ENCODE results near the gene SHMT1. TPM values are rescaled to one million over a fixed set of nuclear protein-coding genes. Genes with fewer than 3 reads are reported as not detected.

The SHMT1 gene
- total RNA-seq, 4 donors from 2014 or later = 37.8 to 56.0 (median 49.2) TPM

DNA sequence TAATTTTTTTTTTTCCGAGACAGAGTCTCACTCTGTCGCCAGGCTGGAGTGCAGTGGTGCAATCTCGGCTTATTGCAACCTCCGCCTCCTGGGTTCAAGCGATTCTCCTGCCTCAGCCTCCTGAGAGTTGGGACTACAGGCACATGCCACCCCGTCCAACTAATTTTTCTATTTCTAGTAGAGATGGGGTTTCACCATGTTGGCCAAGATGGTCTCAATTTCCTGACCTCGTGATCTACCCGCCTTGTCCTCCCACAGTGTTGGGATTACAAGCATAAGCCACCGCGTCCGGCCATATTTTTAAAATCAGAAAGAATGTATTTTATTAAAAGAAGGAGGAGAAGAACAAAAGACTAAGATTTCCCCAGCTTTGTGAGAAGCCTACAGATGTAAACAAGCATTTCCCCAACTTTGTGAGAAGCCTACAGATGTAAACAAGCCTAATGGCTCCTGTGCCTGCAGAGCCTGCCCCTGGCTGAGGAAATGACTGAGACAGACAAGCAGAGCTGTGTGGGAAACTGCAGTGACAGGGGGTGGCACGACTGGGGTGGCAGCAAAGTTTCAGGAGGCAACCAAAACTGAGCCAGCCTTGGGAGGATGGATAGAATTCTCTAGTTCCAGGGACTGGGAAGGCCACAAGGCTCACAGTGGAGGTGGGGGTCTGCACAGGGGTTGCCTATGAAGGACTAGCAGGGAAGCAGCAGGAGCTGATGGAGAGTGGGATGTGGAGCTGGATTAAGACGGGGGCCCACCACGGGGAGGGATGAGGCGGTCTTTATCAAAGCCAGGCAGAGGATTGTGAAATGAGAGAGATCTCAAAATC, 71.4 kb downstream of the SHMT1 start:
- no peaks in the 10 kb centered on the region for H3K9me3 ChIP-seq
- WGBS = 91% methylated on average over 15 of the region's 15 CpGs
- H3K36me3 ChIP-seq = peaks cover 83% of the 10 kb centered on the region
- no peak overlapping the region for H3K4me3 ChIP-seq
- no peak for DNase-seq (ENCODE audit: low spot score in 2 of 2)
- no peak overlapping the region for H3K27ac ChIP-seq
- no peaks in the 10 kb centered on the region for H3K27me3 ChIP-seq
- no peak for TF ChIP-seq POLR2A (IDR thresholded peaks at IDR 0.05)
- TF ChIP-seq POLR2AphosphoS5 (IDR thresholded peaks at IDR 0.05) = no peak
- TF ChIP-seq, protein P1, sequence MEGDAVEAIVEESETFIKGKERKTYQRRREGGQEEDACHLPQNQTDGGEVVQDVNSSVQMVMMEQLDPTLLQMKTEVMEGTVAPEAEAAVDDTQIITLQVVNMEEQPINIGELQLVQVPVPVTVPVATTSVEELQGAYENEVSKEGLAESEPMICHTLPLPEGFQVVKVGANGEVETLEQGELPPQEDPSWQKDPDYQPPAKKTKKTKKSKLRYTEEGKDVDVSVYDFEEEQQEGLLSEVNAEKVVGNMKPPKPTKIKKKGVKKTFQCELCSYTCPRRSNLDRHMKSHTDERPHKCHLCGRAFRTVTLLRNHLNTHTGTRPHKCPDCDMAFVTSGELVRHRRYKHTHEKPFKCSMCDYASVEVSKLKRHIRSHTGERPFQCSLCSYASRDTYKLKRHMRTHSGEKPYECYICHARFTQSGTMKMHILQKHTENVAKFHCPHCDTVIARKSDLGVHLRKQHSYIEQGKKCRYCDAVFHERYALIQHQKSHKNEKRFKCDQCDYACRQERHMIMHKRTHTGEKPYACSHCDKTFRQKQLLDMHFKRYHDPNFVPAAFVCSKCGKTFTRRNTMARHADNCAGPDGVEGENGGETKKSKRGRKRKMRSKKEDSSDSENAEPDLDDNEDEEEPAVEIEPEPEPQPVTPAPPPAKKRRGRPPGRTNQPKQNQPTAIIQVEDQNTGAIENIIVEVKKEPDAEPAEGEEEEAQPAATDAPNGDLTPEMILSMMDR (IDR thresholded peaks at IDR 0.05) = no peak
- no peak for TF ChIP-seq EP300 (IDR thresholded peaks at IDR 0.05)
- H3K4me1 ChIP-seq = no peaks in the 10 kb centered on the region

DNA sequence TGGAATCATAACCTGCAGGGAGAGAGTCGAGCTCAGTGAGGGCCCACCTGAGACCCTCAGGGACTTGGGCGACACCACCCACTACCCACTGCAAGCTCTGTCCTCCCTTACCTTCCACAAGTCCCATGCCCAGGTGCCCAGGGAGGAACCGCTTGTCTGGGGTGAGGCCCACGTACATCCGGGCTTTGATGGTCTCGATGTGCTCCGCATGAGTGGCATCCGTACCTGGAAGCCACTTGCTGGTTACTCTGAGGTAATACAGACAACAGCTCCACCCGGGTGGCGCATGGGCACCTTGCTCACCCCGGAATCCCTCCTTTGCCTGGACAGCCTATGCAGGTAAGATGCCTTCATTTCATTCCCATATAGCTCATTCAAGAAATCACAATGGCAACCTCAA, 78.1 kb downstream of the SHMT1 start:
- Histone ChIP-seq H3K9me3 (no peaks in the 10 kb centered on the region), H3K36me3 (peaks cover 96% of the 10 kb centered on the region), H3K27ac (no peak overlapping the region), H3K4me3 (no peak overlapping the region), H3K27me3 (no peaks in the 10 kb centered on the region), H3K4me1 (no peaks in the 10 kb centered on the region)
- DNase-seq (ENCODE audit: low spot score in 2 of 2) = no peak
- WGBS = 96% methylated on average over 11 of the region's 11 CpGs
- TF ChIP-seq EP300 (IDR thresholded peaks at IDR 0.05) = no peak
- no peak for TF ChIP-seq POLR2A (IDR thresholded peaks at IDR 0.05)
- no peak for TF ChIP-seq POLR2AphosphoS5 (IDR thresholded peaks at IDR 0.05)
- TF ChIP-seq, protein P1 (IDR thresholded peaks at IDR 0.05) = no peak

DNA sequence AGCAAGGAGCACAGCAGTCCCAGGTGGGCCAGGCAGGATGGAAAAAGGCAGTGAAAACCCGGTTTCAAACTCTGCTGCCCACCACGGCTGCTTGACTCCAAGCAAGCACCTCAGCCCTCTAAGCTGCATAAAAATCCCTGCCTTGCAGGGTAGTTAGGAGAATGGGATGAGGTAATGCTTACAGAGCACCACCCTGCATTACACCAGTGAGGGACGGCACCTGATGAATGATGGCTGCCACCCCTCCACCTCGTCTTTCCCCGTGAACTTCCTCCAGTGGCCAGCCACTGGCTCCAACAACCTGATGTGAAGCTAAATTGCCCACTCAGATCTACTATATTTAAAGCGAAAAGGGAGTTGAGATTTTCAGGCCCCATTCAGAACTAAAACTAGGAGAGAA, 81.6 kb downstream of the SHMT1 start:
- DNase-seq (ENCODE audit: low spot score in 2 of 2) = no peak
- H3K4me1 ChIP-seq = no peaks in the 10 kb centered on the region
- H3K9me3 ChIP-seq = no peaks in the 10 kb centered on the region
- no peak overlapping the region for H3K4me3 ChIP-seq
- peaks cover 98% of the 10 kb centered on the region for H3K36me3 ChIP-seq
- TF ChIP-seq POLR2AphosphoS5 (IDR thresholded peaks at IDR 0.05) (no peak), POLR2A (IDR thresholded peaks at IDR 0.05) (no peak), EP300 (IDR thresholded peaks at IDR 0.05) (no peak)
- TF ChIP-seq, protein P1 (IDR thresholded peaks at IDR 0.05) = no peak
- H3K27ac ChIP-seq = no peak overlapping the region
- no peaks in the 10 kb centered on the region for H3K27me3 ChIP-seq
- 93% methylated on average over 5 of the region's 6 CpGs for WGBS

DNA sequence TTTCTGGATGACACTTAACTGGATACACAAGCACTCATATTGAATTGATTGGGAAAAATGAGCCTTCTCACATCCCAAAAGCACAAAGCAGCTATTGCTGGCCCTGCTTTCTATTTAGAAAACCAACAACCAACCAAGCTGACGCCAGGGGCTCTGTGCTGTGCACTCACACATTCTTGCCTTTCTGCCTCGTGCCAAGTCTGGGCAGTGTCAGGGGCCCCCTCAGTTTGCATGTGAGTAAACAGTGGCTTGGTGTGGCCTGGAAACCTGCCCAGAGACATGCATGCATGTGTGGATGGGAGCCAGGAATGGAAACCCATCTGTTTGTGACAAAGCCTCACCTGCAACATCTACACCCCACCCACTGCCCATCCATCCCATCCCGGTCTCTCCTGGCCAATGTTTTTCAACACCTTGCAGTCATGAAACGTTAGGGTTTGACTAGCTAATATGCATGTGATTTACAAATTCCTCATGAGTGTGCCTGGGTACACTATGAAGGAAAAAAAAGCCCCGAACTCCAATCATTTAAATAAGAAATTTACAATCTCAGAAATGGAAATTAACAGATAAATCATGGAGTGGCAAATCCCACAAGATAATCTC, 82.5 kb downstream of the SHMT1 start:
- no peaks in the 10 kb centered on the region for H3K4me1 ChIP-seq
- H3K27ac ChIP-seq = no peak overlapping the region
- TF ChIP-seq POLR2AphosphoS5 (IDR thresholded peaks at IDR 0.05) = no peak
- TF ChIP-seq POLR2A (IDR thresholded peaks at IDR 0.05) = no peak
- TF ChIP-seq EP300 (IDR thresholded peaks at IDR 0.05) = no peak
- TF ChIP-seq, protein P1 (IDR thresholded peaks at IDR 0.05) = no peak
- H3K36me3 ChIP-seq = peaks cover 98% of the 10 kb centered on the region
- no peaks in the 10 kb centered on the region for H3K27me3 ChIP-seq
- DNase-seq (ENCODE audit: low spot score in 2 of 2) = no peak
- H3K9me3 ChIP-seq = no peaks in the 10 kb centered on the region
- 67% methylated on average over 4 of the region's 5 CpGs for WGBS
- no peak overlapping the region for H3K4me3 ChIP-seq

DNA sequence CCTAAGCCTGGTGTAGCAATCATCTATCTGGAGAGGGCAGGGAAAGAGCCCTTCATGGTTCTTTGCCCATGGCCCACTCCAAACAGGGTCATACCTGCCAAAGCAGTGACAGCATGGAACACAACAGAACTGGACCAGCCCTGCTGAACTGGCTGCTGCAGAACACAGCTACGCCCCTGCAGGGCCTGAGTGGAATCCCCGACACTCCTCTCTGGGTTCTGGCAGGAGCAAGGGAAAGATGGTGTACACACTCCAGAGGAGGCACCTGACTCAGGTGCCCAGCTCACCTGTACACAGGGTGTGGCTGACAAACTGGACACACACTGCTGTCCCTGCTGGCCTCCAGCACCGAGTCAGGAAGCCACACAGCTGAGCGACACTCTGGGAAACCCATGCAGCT, 83.1 kb downstream of the SHMT1 start:
- Histone ChIP-seq H3K9me3 (no peaks in the 10 kb centered on the region), H3K27ac (no peak overlapping the region), H3K36me3 (peaks cover 95% of the 10 kb centered on the region), H3K27me3 (no peaks in the 10 kb centered on the region), H3K4me1 (no peaks in the 10 kb centered on the region), H3K4me3 (no peak overlapping the region)
- TF ChIP-seq EP300 (IDR thresholded peaks at IDR 0.05) (no peak), POLR2A (IDR thresholded peaks at IDR 0.05) (no peak), POLR2AphosphoS5 (IDR thresholded peaks at IDR 0.05) (no peak)
- TF ChIP-seq, protein P1 (IDR thresholded peaks at IDR 0.05) = no peak
- 86% methylated on average over 3 of the region's 4 CpGs for WGBS
- no peak for DNase-seq (ENCODE audit: low spot score in 2 of 2)

All from suprapubic skin (tissue), 4 donors.